ENCODE data around the gene TRPM3.

Gene TRPM3

DNA sequence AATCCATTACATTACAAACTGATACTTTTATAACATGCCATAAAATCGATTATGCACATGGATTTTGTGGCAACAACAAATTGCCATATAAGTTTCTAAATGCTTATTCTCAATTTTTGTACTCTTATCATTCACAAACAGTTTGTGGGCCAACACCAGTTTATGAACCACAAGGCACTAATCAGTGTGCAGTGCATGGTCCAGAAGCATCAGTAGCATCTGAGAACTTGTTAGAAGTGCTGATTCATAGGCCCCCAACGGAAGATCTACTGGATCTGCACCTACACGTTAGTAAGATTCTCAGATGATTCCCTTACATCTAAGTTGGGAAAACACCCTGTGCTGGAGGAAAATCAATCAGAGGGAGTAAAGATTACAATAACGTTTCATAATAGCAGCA lies 242.8 kb downstream of the TRPM3 start:
- DNase-seq, result no peak

DNA sequence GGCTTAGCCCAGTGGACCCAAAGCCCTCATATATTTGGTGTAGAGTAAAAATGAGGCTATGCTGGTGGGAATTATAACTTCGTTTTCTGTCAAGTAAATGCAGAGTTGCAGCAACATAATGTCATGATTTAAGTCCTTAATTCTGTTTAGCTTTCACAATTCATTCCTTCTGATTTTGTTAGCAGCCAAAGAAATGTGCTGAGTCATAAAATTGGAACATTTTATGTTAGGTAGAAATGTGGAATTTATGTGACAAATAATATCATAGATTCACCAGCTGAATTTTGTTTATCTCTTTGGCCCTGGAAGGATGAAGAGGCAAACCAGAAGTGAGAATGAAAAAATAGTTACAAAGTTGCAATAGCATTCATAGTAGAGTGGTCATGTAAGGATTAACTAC lies 247.0 kb downstream of the TRPM3 start:
- no peak for DNase-seq

DNA sequence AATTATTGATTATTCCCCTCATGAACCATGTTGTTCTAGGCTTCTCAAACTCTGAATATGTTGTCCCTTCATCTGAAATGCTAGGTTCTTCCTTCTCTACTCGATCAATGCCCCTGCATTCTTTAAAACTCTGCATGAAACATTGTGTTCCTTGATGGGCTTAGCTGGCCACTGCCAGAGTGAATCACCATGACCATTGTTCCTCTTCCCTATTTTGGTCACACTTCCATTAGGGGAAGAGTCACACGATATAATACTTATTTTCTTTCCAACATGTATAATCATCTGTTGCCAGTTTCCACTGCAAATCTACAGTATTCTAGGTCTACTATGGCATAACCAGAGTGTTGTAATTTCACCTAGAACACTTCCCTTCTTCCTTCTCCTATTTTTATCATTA lies 247.9 kb downstream of the TRPM3 start:
- DNase-seq, result no peak

DNA sequence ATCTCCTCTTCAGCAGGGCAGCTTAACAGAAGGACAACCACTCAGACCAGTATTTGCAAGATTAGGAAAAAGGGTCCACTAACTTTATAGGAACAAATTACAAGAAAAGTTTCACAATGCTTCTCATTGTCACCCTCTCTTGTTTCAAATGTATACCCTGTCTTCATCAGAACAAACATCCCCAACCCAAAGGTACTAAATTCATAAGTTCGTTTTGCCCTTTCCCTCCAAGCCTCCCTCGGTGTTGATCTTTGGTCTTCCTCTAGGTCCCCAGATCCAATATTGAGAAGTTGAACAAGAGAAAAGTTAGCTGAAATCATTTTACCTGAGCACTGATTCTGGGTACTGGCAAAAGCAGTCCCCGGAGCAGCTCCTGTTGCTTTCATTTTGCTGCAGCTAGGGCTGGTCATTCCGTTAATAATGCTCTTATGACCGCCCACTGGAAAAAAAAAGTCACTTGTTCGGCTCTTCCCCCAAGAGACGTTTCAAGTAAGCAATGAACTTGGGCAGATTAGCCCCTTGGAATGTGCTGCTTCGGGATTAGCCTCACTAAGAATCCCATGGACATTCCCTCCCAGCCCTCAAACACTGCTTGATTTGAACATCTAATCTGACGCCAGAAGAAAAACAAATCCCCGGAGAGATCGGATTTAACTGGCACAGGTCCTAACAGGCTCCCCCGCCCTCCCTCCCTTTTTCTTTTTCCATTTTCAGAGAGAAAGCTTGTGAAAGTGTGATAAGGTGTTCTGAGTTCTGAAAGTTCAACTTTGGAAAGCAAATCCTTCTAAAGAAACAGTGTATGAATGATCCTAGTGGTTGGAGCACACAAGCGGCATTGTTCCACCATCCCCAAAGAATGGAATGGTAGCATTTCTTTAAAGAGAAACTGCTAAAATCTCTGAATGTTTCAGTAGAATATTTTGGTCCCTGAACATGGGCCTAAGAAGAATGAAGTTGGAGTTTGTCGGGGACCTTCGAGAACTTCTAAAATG lies 252.5 kb downstream of the TRPM3 start:
- no peak for DNase-seq

DNA sequence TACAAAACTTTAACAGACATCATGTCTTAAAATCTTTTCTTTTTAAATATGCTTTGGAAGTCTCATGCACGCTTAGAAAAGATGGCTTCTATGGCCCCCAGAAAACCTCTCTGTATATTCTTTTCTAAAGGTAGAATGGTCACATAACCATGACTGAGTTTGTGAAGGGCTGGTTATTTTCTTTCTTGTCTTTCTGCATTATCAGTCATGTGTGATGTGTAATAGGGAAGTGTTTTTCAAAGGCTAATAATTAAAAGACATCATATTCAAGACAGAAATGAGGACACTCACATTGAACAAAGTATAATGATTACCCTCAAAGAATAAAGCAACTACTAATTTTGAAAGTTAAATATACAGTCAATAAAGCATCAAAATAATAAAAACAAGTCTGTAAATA lies 253.4 kb downstream of the TRPM3 start:
- DNase-seq, result no peak

DNA sequence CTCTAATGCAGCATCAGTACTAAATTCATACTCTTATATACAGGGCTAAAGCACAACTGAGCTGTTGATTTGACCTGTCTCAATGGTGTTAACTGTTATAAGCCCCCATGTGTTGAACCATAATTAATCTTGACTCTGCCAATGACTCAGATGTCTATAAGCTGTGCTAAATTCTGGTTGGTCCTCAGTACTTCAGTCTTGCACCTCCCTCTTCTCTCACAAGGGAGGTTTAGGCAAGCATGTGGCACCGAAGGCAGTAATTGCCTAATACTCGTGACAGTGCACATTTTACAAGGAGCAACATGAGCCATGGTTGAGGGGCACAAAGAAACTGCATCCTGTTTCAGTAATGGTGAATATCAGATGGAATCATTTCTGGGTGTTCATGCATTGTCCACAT lies 255.9 kb downstream of the TRPM3 start:
- DNase-seq, result no peak

DNA sequence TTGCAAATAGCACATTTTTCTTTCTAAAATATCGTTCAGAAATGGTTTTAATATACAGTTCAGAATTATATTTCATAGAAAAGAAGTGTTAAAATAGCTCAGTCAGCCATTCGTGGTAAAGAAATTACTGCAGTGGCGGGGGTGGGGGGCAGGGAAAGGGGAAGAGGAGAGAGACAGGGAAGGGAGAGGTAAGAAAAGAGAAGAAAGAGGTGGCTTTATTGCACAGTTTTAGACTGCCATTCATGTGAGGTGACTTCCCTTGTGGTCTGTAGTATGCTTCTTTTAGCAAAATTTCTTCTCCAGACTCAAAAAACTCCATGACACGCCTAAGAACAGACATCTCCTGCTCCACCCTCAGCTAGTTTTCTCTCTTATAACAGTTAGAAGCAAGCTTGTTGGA lies 259.6 kb downstream of the TRPM3 start:
- no peak for DNase-seq

DNA sequence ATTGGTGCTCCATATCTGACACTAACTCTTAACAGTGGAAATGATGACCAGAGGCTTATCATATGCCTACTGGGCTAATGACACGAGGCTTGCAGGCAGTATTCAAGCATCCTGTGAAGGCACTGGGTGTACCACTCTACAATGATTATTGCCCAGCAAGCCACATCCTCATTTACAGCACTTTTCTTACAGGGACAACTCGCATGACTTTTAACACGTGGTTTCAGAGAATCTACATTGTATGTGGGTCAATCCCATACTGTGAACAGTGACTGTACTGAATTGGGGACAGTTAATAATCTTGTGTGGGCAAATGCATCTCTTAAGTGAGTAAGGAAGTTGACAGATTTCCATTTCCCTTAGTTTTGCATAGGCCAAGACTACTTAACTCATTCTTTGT lies 260.0 kb downstream of the TRPM3 start:
- no peak for DNase-seq

DNA sequence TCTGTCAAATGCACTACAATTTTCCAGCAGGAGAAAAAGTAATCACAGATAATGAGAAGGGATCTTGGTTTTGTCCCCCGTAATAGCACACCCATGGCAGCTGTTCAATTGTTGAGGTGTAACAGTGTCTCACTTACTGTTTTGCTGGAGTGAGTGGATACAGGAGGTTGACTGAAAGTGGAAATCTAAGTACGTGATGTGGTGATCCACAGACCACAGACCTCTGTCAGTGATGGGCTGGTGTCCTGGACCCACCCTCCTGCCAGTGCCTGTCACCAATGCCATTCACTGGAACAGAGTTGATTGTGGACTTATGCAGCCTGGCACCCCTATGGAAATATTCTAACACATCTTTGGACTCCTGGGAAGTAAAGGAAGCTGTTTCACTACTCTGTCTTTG lies 261.7 kb downstream of the TRPM3 start:
- no peak for DNase-seq

DNA sequence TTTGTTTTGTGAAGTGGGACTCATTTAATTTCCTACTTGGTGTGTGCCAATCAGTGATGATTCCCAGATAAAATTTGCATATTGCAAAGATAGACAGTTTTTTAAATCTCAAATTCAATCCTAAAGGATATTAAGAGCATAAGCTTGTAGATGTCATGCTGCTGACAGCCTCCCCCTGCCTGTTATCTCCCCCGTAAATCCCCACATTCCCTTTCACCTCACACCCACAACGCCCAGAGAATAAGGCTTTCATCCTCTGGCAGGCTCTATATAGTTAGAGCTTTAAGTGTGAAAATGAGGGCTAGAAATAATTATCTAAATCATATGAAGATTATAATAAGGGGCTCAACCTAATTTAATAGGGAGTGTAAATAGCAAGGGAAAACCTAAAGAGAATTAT lies 265.0 kb downstream of the TRPM3 start:
- DNase-seq, result no peak

DNA sequence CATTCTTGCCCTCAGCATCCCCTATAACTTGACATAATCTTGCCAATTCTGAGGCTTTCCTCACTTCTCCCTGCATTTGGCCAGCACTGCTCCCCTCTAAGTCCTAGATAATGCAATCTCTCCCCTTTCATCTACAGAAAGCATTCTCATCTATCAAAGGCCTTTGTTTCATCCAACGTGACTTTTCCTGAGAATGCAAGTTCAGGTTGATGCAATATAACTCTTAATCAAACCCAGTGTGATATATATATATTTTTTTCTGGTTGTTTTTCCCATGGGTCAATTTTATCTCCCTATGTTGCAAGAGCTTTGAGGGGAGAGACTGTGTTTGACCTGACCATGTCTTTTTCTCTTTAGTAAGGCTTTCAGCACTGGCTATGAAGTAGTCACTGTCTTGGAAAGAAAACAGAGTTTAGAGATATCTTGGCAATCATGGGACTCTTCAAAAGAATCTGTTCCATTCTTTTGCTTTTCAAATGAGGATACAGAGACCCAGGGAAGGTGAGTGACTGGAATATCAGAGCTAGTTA lies 268.6 kb downstream of the TRPM3 start:
- DNase-seq, result no peak

DNA sequence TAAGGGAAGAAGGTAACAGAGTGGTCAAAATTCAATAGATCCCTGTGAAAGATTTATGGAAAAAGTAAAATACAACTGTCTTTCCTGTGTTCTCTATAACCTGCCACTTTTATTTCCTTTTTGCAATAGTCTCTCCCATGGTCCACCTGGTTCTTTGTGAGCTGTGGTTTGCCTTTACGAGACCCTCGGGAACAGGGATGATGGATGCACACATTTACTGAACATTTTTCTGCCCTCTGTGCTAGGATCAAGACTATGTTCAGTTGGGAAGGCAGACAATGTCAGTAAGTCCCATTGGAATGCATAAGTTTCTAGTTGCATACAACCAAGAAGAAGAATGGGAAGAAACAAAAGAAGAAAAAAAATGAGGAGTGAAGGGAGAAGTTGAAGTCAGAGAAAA lies 281.2 kb downstream of the TRPM3 start:
- DNase-seq, result no peak

DNA sequence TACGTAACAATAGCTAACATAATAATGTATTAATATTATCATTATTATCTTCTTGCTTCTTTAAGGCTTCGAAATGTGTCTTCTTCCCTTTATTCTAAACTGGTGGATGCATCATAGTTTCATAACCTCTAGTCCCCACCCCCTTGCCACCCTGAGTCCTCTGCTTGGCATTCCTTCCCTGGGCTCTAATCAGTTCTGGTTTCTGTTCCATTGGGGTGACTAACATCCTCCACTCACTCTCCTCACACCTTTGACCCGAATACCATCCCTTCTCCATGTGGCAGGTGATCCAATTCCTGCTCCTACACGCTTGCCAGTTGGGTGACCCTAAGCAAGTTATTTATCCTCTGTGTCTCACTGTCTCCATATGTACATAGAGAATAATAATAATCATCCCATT lies 286.1 kb downstream of the TRPM3 start:
- DNase-seq, result no peak

DNA sequence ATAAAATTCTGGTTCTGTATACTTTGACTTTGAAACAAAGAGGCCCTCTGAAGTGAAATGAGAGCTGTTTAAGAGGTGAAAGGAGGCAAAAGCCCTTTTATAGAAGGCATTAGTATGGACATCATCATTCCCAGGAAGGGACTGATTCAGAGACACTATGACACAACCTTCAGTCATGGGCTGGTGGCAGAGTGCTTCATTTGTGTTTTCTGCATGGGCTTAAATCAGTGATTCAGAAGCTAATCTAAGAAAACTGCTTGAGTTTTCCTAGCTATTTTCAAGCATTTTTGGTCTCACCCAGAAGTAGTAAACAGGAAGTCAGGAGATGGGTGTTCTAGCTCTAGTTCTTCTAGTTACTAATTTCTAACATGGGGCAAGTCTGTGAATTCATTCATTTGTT lies 288.9 kb downstream of the TRPM3 start:
- DNase-seq, result no peak

DNA sequence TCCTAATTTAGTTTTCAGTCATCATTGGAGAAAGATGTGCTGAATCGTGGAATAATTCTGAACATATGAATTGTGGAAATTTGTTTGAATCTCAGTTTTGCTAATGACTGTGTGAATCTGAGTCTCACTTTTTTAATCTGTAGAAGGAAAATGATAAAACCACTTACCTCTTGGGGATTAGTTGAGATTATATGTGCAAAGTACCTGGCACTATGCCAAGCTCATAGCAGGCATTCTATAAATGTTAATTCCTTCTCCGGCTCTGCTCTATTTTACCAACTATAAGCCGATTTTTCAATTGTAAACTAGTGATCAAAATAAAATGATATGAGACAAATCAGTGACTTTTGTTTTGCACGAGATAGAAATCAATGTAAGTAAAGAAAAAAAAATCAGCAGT lies 290.8 kb downstream of the TRPM3 start:
- DNase-seq, result no peak

DNA sequence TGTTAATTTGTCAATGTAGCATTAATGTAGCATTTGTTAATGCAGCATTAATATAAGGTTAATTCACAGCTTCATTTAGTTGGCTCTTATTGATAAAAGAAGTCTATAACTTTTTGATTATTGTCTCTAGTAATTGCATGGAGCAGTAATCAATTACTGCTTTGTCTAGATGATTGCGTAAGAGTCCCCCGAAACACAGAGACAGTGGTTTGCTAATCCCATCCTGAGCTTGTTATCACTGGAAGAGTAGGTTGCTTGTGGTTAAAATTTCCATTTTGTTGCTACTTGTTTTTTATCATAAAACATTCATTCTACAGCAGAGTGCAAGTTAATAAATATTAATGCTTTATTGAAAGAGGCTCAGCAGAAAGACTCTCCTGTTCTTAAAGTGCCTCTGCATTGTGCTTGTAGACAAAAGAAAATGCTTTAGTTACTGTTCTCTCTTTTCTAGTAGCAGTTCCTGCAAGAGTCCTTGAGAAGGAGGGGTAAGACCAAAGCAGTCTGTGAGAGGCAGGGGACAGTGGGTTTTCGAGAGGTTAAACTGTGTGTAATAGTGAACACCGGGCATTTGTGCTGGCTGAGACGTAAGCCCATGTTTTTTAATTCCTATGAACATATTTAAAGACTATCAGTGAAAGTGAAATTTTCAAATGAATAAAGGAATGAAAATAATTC lies 291.7 kb downstream of the TRPM3 start:
- DNase-seq, result no peak

DNA sequence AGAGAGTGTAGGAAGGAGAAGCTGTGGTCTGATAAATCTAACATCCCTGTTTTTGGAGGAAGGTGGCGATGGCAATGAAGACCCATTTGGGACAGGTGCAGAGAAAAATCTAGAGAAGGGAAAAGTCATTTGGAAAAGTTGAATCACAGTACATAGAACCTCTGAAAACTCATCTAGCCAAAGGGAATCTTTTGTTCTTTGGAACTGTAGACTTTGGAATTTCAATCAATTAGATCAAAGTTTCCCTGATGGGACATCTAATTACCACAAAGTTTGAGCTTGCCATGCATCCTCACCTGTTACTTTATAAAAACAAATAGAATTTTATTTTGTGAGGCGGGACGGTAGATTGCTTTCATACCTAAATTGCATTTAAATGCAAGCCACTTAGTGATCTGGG lies 294.9 kb downstream of the TRPM3 start:
- DNase-seq, result no peak

DNA sequence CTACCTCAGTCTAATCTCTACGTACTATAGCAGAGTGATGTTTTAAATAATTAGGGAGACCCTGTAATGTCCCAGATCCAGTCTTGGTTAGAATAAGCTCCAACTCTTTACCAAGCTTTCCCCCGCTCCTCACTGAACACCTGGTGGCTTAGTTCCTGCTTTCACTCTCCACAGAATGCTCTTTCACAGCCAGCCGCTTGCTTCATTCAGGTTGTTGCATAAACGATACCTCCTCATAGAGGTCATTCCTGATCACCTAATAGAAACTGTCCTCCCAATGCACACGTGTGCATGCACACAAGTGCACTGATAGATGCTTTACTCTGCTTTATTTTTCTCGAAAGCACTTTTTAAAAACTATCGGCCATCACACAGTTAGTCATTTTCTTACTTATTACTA lies 298.1 kb downstream of the TRPM3 start:
- DNase-seq, result no peak

DNA sequence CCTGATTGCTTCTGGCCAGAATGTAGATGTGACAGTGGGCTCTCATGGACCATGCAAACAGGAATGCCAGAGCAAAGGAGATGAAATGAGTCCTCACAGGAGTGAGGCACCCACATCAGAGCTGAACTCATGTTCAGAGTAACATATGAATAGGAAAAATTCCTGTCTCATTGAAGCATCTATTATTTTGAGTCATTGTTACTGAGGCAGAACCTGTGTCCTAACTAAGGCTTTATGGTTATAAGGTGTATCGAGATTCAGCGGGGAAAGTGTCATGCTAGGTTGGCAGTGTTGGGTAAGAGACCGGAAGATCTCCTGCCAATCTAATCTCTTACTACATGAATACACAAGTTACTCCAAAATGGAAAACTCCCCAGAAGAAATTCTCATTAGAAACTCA lies 304.1 kb downstream of the TRPM3 start:
- no peak for DNase-seq

DNA sequence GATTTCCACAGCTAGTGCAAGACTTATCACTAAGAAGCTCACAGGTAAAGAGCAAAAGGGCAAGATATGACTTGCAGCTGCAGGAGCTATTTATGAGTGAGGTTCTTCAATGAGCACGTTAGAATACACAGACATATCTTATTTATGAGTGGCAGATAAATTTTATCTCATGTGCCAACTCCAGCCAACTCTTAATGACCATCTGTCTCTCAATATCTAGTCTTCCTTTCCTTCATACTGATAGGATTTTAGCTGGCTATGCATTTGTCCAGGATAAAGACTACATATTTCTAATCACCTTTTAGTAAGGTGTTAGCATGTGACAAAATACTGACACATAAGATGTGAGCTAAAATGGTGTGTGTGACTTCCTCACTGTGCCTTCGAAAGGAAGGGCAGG lies 304.5 kb downstream of the TRPM3 start:
- DNase-seq, result no peak

DNA sequence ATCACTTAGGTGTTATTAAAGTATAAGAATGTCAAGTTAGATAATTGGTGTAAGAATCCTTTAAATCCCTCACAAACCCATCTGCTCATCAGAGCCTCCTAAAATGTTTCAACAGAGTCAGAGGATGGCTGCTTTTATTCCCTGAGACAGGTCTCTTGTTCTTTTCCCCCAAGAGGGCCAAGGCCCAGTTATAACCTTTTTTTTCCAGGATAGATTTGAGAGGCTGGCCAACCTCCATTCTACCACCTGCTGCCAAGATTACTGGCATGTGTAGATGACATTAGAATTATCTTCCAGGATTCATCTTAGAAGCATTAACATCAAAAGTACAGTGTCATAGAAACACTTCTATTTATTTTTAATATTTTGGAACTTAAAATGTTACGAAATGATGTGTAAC lies 305.1 kb downstream of the TRPM3 start:
- DNase-seq, result no peak

DNA sequence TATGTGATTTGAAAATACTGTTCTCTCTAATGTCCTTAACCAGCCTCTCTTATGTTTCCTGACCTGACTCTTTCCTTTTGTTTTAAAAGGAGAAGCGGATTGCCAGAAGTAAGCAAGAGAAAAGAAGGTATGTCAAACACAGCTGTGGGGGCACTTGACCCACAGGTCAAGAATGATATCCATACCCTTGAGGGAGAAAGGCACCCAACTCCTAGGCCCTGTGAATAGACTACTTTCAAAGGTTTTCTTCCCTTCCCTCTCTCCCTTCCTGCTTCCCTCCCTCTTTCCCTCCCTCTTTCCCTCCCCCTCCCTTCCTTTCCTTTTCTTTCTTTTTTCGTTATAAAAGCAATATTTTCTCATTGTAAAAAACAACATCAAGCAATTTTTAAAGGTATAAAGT lies 306.8 kb downstream of the TRPM3 start:
- no peak for DNase-seq

DNA sequence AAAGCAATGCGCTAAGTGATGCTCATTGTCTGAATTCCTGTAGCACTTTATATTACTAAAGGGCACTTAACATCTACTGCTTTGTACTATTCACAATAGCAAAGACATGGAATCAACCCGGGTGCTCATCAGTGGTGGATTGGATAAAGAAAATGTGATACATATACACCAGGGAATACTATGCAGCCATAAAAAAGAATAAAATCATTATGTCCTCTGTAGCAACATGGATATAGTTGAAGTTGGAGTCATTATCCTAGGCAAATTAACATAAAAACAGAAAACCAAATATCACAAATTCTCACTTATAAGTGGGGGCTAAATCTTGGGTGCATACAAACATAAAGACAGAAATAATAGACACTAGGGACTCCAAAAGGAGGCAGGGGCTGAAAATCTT lies 308.3 kb downstream of the TRPM3 start:
- DNase-seq, result no peak

DNA sequence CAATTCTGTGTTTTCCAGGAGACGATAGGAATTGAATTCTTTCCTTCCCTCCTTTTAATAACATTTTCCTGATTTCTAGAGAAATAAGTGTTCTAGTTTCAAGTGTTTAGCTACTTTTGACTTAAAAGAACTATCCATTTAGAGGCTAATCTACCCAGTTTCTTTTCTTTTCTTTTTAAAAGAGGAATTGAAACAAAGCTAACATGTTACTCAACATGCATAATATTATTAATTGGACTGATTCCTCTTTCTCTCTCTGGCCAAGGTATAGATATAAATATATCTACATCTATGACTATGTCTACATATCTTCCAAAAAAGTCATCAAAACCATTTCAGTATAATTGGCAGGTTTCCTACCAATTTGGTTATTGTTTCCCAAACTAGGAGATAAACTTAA lies 309.8 kb downstream of the TRPM3 start:
- no peak for DNase-seq

Data from activated T-cell treated with anti-CD3 and anti-CD28 coated beads, Interleukin-2, amount 50 U/mL, for 48 hours (primary cell).